HepG2 (cell line): Measurements from ENCODE around the gene MAPK4. TPM values are rescaled to one million over a fixed set of nuclear protein-coding genes. Genes with fewer than 3 reads are reported as not detected.

Source experiments
- ATAC-seq: fragments of 200-7000 bp; cut with Tn5 transposase; 3 replicates; pipeline ENCODE4 v1.9.1; 2020; ENCODE audit warnings: mild to moderate bottlenecking, moderate library complexity
- BruUV-seq: library from RNA; stranded (reverse); fragments of 400-500 nt; replicated peaks from 2 replicates; lab custom pipeline; 2021; lab: Mats Ljungman, UMichigan
- CTCF ChIA-PET: fragments of 300-600 bp; formaldehyde crosslinking; extraction: SDS; loops from one replicate; lab custom pipeline; 2021; ENCODE audit warnings: low total read pairs, inconsistent platforms, low intra/inter-chr PET ratio; lab: Yijun Ruan, JAX
- POLR2A ChIA-PET: fragments of 350-600 bp; sonication (Branson Sonifier 250); formaldehyde crosslinking; loops from one replicate; lab custom pipeline; 2020; ENCODE audit warnings: antibody characterized with exemption, inconsistent platforms; lab: Yijun Ruan, JAX
- DNase-seq: peaks from one replicate; pipeline ENCODE4 v3.0.0-alpha.2; 2015; ENCODE audit warnings: low spot score
- FAIRE-seq: peaks from 3 replicates; lab custom pipeline; 2011; peaks lifted over from hg19 to GRCh38; lab: Jason Lieb, UNC
- H2AFZ ChIP-seq: one replicate; pipeline ENCODE4 v1.6.1; 2011; ENCODE audit warnings: low read length, inconsistent platforms
- H3K27ac ChIP-seq: fragments of 300-600 bp; 3 replicates; pipeline ENCODE4 v1.8.0; 2011; ENCODE audit warnings: mixed run types, mild to moderate bottlenecking, mixed read lengths, low read length, inconsistent platforms; ENCODE audit not compliant: insufficient read depth; ENCODE audit errors: extremely low read length
- H3K27me3 ChIP-seq, 2 experiments: fragments of 200-600 bp in 1 of 2; 2 replicates in 1 of 2; 3 replicates in 1 of 2; pipeline versions ENCODE4 v1.6.0 to v1.8.0; 2011; ENCODE audit warnings: low read length in 2 of 2, mild to moderate bottlenecking in 2 of 2, moderate library complexity in 2 of 2, inconsistent platforms in 1 of 2; ENCODE audit not compliant: insufficient read depth in 2 of 2, control insufficient read depth in 1 of 2
- H3K36me3 ChIP-seq, 2 experiments: fragments of 200-600 bp in 1 of 2; replicated peaks in 1 of 2; 2 replicates in 1 of 2; 3 replicates in 1 of 2; pipeline versions ENCODE4 v1.5.1 to v1.8.0; 2011; ENCODE audit warnings: low read length in 2 of 2, inconsistent platforms in 1 of 2; ENCODE audit not compliant: insufficient read depth in 2 of 2, control insufficient read depth in 1 of 2
- H3K4me1 ChIP-seq: 2 replicates; pipeline ENCODE4 v1.5.1; 2012; ENCODE audit warnings: low read length, inconsistent platforms; ENCODE audit not compliant: insufficient read depth
- H3K4me2 ChIP-seq: 2 replicates; pipeline ENCODE4 v1.6.0; 2011; ENCODE audit warnings: low read depth, low read length, inconsistent platforms
- H3K4me3 ChIP-seq, 3 experiments: fragments of 200-600 bp in 1 of 3; sonication (generic), shearing (Covaris generic) in 1 of 3; replicated peaks in 1 of 3; 2 replicates each; pipeline ENCODE4 v1.5.1; 2011 to 2016; ENCODE audit warnings: low read length in 3 of 3, inconsistent platforms in 2 of 3, low read depth in 2 of 3, mild to moderate bottlenecking in 2 of 3, control low read depth in 1 of 3, mixed read lengths in 1 of 3; ENCODE audit not compliant: insufficient read depth in 1 of 3
- H3K79me2 ChIP-seq: one replicate; pipeline ENCODE4 v1.6.1; 2011; ENCODE audit warnings: low read length, inconsistent platforms; ENCODE audit not compliant: insufficient read depth
- H3K9ac ChIP-seq: 2 replicates; pipeline ENCODE4 v1.6.0; 2011; ENCODE audit warnings: mild to moderate bottlenecking, low read depth, low read length, inconsistent platforms; ENCODE audit not compliant: insufficient read depth
- H3K9me3 ChIP-seq: 2 replicates; pipeline ENCODE4 v1.5.1; 2012; ENCODE audit warnings: mild to moderate bottlenecking, low read length
- H4K20me1 ChIP-seq: 2 replicates; pipeline ENCODE4 v1.6.0; 2011; ENCODE audit warnings: inconsistent platforms, mild to moderate bottlenecking, low read length, moderate library complexity; ENCODE audit not compliant: insufficient read depth
- ATRX ChIP-seq: sonication (generic); formaldehyde crosslinking; IDR thresholded peaks from 2 replicates; pipeline ENCODE4 v1.4.0; 2020; ENCODE audit warnings: missing genetic modification reagents, borderline replicate concordance
- SNRNP70 ChIP-seq: fragments of 200-400 bp; formaldehyde crosslinking; IDR thresholded peaks from 2 replicates; pipeline ENCODE4 v1.6.1; 2017; ENCODE audit warnings: mild to moderate bottlenecking, low read depth, low read length, moderate library complexity
- TEAD2 ChIP-seq: sonication (generic); formaldehyde crosslinking; IDR thresholded peaks from 2 replicates; pipeline ENCODE4 v1.9.0; 2021; ENCODE audit warnings: missing genetic modification reagents
- ZBTB1 ChIP-seq: sonication (generic); formaldehyde crosslinking; IDR thresholded peaks from 2 replicates; pipeline ENCODE4 v1.4.0; 2020; ENCODE audit warnings: missing genetic modification reagents, borderline replicate concordance
- ZNF253 ChIP-seq: sonication (generic); formaldehyde crosslinking; IDR thresholded peaks from 2 replicates; pipeline ENCODE4 v1.8.0; 2022; ENCODE audit warnings: mild to moderate bottlenecking, missing genetic modification reagents, borderline replicate concordance
- ZNF530 ChIP-seq: sonication (generic); formaldehyde crosslinking; IDR thresholded peaks from 2 replicates; pipeline ENCODE4 v1.5.0; 2020; ENCODE audit warnings: low read depth, mild to moderate bottlenecking, missing genetic modification reagents
- ZNF550 ChIP-seq: sonication (generic); formaldehyde crosslinking; IDR thresholded peaks from 2 replicates; pipeline ENCODE4 v1.4.0; 2020; ENCODE audit warnings: mild to moderate bottlenecking, missing genetic modification reagents, borderline replicate concordance
- ZNF563 ChIP-seq: sonication (generic); formaldehyde crosslinking; IDR thresholded peaks from 2 replicates; pipeline ENCODE4 v1.8.0; 2022; ENCODE audit warnings: mild to moderate bottlenecking, moderate library complexity, missing genetic modification reagents
- ZNF766 ChIP-seq: sonication (generic); formaldehyde crosslinking; IDR thresholded peaks from 2 replicates; pipeline ENCODE4 v1.5.0; 2020; ENCODE audit warnings: missing genetic modification reagents, borderline replicate concordance
- ZNF782 ChIP-seq: sonication (generic); formaldehyde crosslinking; IDR thresholded peaks from 2 replicates; pipeline ENCODE4 v1.4.0; 2020; ENCODE audit warnings: missing genetic modification reagents, mild to moderate bottlenecking, borderline replicate concordance
- in situ Hi-C: cut with HindIII; loops from 2 replicates; pipeline ENCODE4 v1.10.0; 2017; ENCODE audit warnings: low pct_unique_long_range_greater_than_20kb; ENCODE audit not compliant: extremely low pct_ligation_motif_present
- intact Hi-C: fragments of 100-400 bp; cut with micrococcal nuclease; formaldehyde crosslinking; loops from one replicate; pipeline ENCODE4 v1.10.0; 2022; ENCODE audit not compliant: unreplicated experiment
- polyA plus RNA-seq, 8 experiments: library from polyadenylated mRNA; depleted of rRNA in 3 of 8; stranded (reverse) in 7 of 8; unstranded in 1 of 8; fragments of >200 nt; fragmentation: Illumina TruSeq in 4 of 8; extraction: Trizol in 4 of 8; gene quantifications; 2 replicates each; pipeline versions ENCODE4 v1.2.1 to v1.2.3, GENCODE V29; 2011 to 2016; ENCODE audit warnings: low read depth in 4 of 8, missing spikeins in 1 of 8, mixed read lengths in 1 of 8; ENCODE audit not compliant: insufficient read depth in 1 of 8
- total RNA-seq, 5 experiments: library from RNA; depleted of rRNA; stranded (reverse); fragments of >200 nt; fragmentation: Illumina TruSeq; extraction: Trizol; gene quantifications; 2 replicates each; pipeline ENCODE4 v1.2.3, GENCODE V29; 2016; ENCODE audit warnings: low read depth in 1 of 5
- TF ChIP-seq, protein P1 (sequence below), 2 experiments: IDR thresholded peaks; 2 replicates each; pipeline ENCODE4 v1.6.1; 2011 to 2012; ENCODE audit warnings: low read length in 2 of 2, borderline replicate concordance in 1 of 2, low read depth in 1 of 2, mild to moderate bottlenecking in 1 of 2, moderate library complexity in 1 of 2
- TF ChIP-seq, protein P2 (sequence below): sonication (generic); formaldehyde crosslinking; conservative IDR thresholded peaks from 2 replicates; pipeline ENCODE4 v1.4.0; 2020; ENCODE audit warnings: missing genetic modification reagents
- TF ChIP-seq, protein P3 (sequence below): sonication (generic); formaldehyde crosslinking; IDR thresholded peaks from 2 replicates; pipeline ENCODE4 v1.4.0; 2020; ENCODE audit warnings: missing genetic modification reagents

MAPK4 gene
- total and polyA plus RNA-seq, 2 of the 13 experiments (the other 11 are each of a cell fraction or from before 2014, with no cell fraction given): not detected

DNA sequence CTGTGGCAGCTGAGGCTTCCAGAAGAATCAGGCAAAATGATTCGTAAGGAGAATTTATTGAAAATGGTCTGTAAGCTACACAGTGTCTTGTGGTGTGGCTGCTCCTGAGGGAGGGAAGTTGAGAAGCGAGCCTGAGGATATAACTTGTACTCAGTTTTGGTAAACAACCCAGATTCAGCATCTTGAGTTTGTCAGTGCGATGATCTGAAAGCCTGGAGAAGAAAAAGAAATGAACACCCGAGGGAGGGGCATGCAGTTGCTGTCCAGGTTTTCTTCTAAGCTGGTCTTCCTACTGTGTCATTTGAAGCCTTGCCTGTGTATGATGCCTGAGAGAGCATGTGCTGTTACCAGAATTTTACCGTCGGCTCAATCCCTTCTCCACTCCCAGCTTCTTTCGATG is 87.3 kb downstream of the MAPK4 start (continued):
- TF ChIP-seq, protein P1, sequence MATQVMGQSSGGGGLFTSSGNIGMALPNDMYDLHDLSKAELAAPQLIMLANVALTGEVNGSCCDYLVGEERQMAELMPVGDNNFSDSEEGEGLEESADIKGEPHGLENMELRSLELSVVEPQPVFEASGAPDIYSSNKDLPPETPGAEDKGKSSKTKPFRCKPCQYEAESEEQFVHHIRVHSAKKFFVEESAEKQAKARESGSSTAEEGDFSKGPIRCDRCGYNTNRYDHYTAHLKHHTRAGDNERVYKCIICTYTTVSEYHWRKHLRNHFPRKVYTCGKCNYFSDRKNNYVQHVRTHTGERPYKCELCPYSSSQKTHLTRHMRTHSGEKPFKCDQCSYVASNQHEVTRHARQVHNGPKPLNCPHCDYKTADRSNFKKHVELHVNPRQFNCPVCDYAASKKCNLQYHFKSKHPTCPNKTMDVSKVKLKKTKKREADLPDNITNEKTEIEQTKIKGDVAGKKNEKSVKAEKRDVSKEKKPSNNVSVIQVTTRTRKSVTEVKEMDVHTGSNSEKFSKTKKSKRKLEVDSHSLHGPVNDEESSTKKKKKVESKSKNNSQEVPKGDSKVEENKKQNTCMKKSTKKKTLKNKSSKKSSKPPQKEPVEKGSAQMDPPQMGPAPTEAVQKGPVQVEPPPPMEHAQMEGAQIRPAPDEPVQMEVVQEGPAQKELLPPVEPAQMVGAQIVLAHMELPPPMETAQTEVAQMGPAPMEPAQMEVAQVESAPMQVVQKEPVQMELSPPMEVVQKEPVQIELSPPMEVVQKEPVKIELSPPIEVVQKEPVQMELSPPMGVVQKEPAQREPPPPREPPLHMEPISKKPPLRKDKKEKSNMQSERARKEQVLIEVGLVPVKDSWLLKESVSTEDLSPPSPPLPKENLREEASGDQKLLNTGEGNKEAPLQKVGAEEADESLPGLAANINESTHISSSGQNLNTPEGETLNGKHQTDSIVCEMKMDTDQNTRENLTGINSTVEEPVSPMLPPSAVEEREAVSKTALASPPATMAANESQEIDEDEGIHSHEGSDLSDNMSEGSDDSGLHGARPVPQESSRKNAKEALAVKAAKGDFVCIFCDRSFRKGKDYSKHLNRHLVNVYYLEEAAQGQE (IDR thresholded peaks at IDR 0.05; ENCODE audit: borderline replicate concordance in 1 of 2, low read depth in 1 of 2, low read length in 2 of 2): no peak

DNA sequence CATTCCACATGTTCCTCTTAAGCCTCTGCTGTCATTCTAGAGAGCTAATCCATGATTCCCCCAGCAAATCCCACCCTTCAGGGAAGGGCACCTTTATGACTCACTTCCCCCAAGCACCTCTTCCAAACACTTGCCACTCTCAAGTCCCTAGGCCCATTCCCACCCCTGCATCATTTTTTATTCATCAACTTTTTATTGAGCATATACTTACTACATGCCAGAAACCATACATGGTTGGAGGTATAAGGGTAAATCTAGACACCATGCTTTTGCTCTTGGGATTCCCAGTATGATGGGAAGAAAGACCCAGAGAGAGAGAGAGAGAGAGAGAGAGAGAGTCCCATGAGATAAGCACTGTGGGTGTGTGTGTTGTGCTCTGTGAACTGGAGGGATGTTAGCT is 87.9 kb downstream of the MAPK4 start:
- Histone ChIP-seq H3K4me3 (no peak overlapping the region), H3K4me2 (no peak overlapping the region), H3K27me3 (peaks cover 0 to 2% of the 10 kb centered on the region in 2 experiments; a peak in 1 of 5 replicates), H4K20me1 (no peaks in the 10 kb centered on the region), H3K79me2 (no peaks in the 10 kb centered on the region), H3K4me1 (no peaks in the 10 kb centered on the region), H3K27ac (no peak overlapping the region), H3K9me3 (no peaks in the 10 kb centered on the region), H3K36me3 (no peaks in the 10 kb centered on the region), H3K9ac (no peak overlapping the region), H2AFZ (no peak overlapping the region)
- in situ Hi-C loops (no loop called here), intact Hi-C loops (loop anchor here (5.0 kb wide), 1 partner anchor 135 kb away; no protein-coding TSS in a partner anchor)
- ChIA-PET POLR2A (no interaction called here), CTCF (no interaction called here)
- ATAC-seq: no peak
- BruUV-seq: no TSS peak
- no peak for DNase-seq
- FAIRE-seq: no peak
- TF ChIP-seq ZNF782 (no peak), ZNF253 (CRISPR knock-in tag) (no peak), TEAD2 (CRISPR knock-in tag) (no peak), ZNF550 (CRISPR knock-in tag) (no peak), ZBTB1 (CRISPR knock-in tag) (no peak), ATRX (no peak), ZNF563 (no peak), ZNF766 (CRISPR knock-in tag) (no peak), ZNF530 (no peak), SNRNP70 (no peak)
- TF ChIP-seq, protein P2, sequence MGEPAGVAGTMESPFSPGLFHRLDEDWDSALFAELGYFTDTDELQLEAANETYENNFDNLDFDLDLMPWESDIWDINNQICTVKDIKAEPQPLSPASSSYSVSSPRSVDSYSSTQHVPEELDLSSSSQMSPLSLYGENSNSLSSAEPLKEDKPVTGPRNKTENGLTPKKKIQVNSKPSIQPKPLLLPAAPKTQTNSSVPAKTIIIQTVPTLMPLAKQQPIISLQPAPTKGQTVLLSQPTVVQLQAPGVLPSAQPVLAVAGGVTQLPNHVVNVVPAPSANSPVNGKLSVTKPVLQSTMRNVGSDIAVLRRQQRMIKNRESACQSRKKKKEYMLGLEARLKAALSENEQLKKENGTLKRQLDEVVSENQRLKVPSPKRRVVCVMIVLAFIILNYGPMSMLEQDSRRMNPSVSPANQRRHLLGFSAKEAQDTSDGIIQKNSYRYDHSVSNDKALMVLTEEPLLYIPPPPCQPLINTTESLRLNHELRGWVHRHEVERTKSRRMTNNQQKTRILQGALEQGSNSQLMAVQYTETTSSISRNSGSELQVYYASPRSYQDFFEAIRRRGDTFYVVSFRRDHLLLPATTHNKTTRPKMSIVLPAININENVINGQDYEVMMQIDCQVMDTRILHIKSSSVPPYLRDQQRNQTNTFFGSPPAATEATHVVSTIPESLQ (CRISPR knock-in tag): no peak
- TF ChIP-seq, protein P3, sequence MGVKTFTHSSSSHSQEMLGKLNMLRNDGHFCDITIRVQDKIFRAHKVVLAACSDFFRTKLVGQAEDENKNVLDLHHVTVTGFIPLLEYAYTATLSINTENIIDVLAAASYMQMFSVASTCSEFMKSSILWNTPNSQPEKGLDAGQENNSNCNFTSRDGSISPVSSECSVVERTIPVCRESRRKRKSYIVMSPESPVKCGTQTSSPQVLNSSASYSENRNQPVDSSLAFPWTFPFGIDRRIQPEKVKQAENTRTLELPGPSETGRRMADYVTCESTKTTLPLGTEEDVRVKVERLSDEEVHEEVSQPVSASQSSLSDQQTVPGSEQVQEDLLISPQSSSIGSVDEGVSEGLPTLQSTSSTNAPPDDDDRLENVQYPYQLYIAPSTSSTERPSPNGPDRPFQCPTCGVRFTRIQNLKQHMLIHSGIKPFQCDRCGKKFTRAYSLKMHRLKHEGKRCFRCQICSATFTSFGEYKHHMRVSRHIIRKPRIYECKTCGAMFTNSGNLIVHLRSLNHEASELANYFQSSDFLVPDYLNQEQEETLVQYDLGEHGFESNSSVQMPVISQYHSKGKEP (CRISPR knock-in tag): no peak
